Measurements from ENCODE around the gene ASCL2.

ASCL2 gene

DNA sequence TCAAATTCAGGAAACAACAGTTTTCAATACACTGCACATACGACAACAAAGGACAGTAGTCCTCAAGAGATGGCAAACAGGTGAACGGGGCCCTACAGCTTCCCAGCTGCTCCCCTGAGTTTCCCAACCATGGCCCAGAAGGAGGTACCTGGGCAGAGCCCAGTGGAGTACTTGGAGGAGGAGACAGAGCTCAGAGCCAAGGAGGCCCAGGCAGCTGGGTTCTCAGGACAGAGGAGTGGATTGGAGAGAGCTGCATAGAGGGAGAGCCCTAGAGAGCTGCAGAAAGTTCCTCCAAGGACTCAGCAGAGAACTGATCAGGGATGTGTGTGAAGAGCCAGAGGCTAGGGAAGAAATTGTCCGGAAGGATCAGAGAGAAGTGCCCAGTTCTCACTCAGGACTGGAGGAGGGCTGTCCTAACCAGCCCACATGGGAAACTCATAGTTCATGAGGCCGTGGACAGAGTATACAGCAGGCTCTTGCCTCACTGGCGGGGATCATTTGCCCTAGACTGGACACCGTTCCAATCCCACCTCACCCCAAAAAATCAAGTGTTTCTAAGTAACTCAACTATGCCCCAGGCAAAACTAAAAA lies 7.6 kb upstream of the ASCL2 start:
- TF ChIP-seq CTCF (conservative IDR thresholded peaks at IDR 0.05; ENCODE audit: control insufficient read depth, insufficient read depth, low read depth, low read length) = no peak
- H3K4me3 ChIP-seq (ENCODE audit: control insufficient read depth, low read depth, low read length) = no peak overlapping the region
- no peak for DNase-seq (ENCODE audit: low read depth)

- no peak for TF ChIP-seq CTCF (conservative IDR thresholded peaks at IDR 0.05; ENCODE audit: control insufficient read depth, insufficient read depth, low read depth, low read length)
- no peak overlapping the region for H3K4me3 ChIP-seq (ENCODE audit: control insufficient read depth, low read depth, low read length)
- DNase-seq (ENCODE audit: low read depth) = no peak
Measured at GRCh38 chr11:2277008-2277346, 6.6 kb upstream of the ASCL2 start.

GRCh38 chr11:2276280-2277007 lies 6.1 kb upstream of the ASCL2 start:
- no peak for TF ChIP-seq CTCF (conservative IDR thresholded peaks at IDR 0.05; ENCODE audit: control insufficient read depth, insufficient read depth, low read depth, low read length)
- H3K4me3 ChIP-seq (ENCODE audit: control insufficient read depth, low read depth, low read length) = no peak overlapping the region
- DNase-seq (ENCODE audit: low read depth) = no peak

DNA sequence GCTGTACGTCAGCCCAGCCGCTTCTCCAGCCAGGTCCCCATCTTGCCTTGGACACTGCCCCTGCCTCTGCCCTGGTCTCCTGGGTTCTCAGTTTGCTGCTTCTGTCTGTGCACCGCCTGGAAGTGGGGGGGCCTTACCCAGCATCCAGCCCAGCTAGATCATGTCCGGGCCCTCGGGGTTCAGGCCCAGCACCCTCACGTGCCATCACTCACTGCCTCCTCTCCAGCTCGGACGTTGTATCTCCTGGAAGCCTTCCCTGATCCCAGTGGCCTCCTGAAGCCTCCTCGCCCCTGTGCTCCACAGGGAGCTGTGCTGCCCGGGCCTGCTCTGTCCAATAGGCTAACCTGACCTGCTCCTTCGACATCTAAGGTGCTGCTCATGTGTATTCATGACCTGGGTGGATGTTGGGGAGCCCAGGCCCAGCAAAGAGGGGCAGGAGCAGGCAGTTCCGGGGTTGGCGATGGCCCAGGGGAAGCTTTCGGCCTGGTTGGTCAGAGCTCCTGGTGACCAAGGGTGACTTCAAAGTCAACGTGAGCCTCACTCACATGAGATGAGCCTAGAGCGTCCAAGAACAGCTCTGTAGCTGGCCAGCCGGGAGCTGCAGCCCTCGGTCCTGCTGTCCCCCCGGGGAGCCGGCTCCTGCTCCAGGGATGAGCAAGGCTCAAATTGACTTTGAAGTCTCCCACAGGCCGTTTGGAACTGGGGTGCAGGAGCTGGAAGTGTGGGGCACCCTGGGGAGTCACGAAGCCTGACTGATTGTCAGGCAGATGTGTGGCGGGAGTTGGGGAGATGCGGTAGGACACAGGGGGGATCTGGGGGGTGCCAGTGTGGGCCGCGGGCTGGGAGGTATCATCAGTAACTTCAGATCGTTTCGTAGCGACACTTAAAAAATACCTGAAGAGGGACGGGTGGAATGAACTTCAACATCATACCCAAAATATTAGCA lies 5.2 kb upstream of the ASCL2 start:
- DNase-seq (ENCODE audit: low read depth) = no peak

DNA sequence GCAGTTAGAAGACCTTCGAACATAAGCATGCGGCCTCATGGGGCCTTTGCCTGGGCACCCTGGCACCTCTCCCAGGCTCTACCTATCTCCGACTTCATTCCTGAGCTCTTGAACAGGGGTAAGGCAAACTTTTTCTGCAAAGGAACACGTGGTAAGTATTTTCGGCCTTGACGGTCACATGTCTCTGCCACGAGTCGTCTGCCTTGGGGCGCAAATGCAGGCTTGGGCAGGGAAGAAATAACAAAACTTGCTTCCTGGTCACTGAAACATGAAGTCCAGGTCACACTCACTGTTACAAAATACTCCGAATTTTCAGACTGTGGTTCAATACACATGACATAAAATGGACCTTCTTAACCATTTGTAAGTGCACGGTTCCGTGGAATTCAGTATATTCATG lies 3.4 kb upstream of the ASCL2 start:
- no peak for TF ChIP-seq CTCF (conservative IDR thresholded peaks at IDR 0.05; ENCODE audit: control insufficient read depth, insufficient read depth, low read depth, low read length)
- no peak overlapping the region for H3K4me3 ChIP-seq (ENCODE audit: control insufficient read depth, low read depth, low read length)
- DNase-seq (ENCODE audit: low read depth) = no peak

More for the DNA sequence above, 5.2 kb upstream of the ASCL2 start:
- no peak for TF ChIP-seq CTCF (conservative IDR thresholded peaks at IDR 0.05; ENCODE audit: control insufficient read depth, insufficient read depth, low read depth, low read length)
- no peak overlapping the region for H3K4me3 ChIP-seq (ENCODE audit: control insufficient read depth, low read depth, low read length)

GRCh38 chr11:2273311-2273710 lies 2.9 kb upstream of the ASCL2 start:
- no peak for DNase-seq (ENCODE audit: low read depth)
- no peak for TF ChIP-seq CTCF (conservative IDR thresholded peaks at IDR 0.05; ENCODE audit: control insufficient read depth, insufficient read depth, low read depth, low read length)
- H3K4me3 ChIP-seq (ENCODE audit: control insufficient read depth, low read depth, low read length) = no peak overlapping the region

Measured in fibroblast of mammary gland (primary cell).